ENCODE measurements around the gene HAPLN3.

The HAPLN3 gene

DNA sequence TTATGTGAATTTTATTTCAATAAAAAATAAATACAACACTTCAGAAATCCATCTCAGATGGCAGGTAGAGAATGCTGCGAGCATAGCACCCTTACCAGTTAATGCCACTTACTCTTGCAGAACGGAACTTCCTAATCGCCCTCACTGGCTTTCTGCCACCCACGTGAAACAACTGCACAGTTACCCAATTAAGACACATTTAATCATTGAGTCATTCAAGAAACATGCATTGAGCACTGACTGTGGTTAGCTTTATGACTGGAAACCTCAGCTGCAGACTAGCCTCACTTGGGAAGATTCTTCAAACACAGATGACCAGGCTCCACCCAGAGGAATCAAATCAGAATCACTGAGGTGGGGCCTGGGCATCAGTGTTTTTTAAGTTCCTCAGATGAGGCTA is 23.4 kb upstream of the HAPLN3 start (continued):
- TF ChIP-seq, protein P1, sequence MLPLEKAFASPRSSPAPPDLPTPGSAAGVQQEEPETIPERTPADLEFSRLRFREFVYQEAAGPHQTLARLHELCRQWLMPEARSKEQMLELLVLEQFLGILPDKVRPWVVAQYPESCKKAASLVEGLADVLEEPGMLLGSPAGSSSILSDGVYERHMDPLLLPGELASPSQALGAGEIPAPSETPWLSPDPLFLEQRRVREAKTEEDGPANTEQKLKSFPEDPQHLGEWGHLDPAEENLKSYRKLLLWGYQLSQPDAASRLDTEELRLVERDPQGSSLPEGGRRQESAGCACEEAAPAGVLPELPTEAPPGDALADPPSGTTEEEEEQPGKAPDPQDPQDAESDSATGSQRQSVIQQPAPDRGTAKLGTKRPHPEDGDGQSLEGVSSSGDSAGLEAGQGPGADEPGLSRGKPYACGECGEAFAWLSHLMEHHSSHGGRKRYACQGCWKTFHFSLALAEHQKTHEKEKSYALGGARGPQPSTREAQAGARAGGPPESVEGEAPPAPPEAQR (tag by site-specific recombination; IDR thresholded peaks at IDR 0.05) = no peak
- TF ChIP-seq ZNF324 (tag by site-specific recombination; IDR thresholded peaks at IDR 0.05) (no peak), SCRT2 (tag by site-specific recombination; IDR thresholded peaks at IDR 0.05) (no peak), ZBTB8A (tag by site-specific recombination; IDR thresholded peaks at IDR 0.05) (no peak), OVOL3 (tag by site-specific recombination; IDR thresholded peaks at IDR 0.05) (peak; percentile 99), ZNF302 (tag by site-specific recombination; IDR thresholded peaks at IDR 0.05; ENCODE audit: low read depth) (no peak), ZNF660 (tag by site-specific recombination; IDR thresholded peaks at IDR 0.05) (peak; percentile 97), ZNF600 (tag by site-specific recombination; IDR thresholded peaks at IDR 0.05) (peak; percentile 99), ZNF76 (tag by site-specific recombination; IDR thresholded peaks at IDR 0.05; ENCODE audit: borderline replicate concordance, low read depth) (no peak), WT1 (tag by site-specific recombination; IDR thresholded peaks at IDR 0.05) (peak; percentile 72), ZNF24 (tag by site-specific recombination; IDR thresholded peaks at IDR 0.05) (peak; percentile 90), ZBTB1 (tag by site-specific recombination; IDR thresholded peaks at IDR 0.05) (0 out of 2 replicates have a peak, but pooled peaks have one; percentile 18), ZNF785 (tag by site-specific recombination; IDR thresholded peaks at IDR 0.05) (no peak), ZNF37A (tag by site-specific recombination; IDR thresholded peaks at IDR 0.05) (no peak), ZNF416 (tag by site-specific recombination; IDR thresholded peaks at IDR 0.05) (no peak), ZNF664 (tag by site-specific recombination; IDR thresholded peaks at IDR 0.05) (peak; percentile 66; the same call in 1 of the 2 replicates), ZNF560 (tag by site-specific recombination; IDR thresholded peaks at IDR 0.05; ENCODE audit: borderline replicate concordance) (no peak), BCL11A (tag by site-specific recombination; IDR thresholded peaks at IDR 0.05; ENCODE audit: low read depth) (peak; percentile 75; the same call in 1 of the 2 replicates), ZNF148 (tag by site-specific recombination; IDR thresholded peaks at IDR 0.05; ENCODE audit: borderline replicate concordance) (no peak), ZNF10 (tag by site-specific recombination; IDR thresholded peaks at IDR 0.05) (peak; percentile 76; the same call in 1 of the 2 replicates), ZFP69B (tag by site-specific recombination; IDR thresholded peaks at IDR 0.05) (peak; percentile 79), ZNF658 (tag by site-specific recombination; IDR thresholded peaks at IDR 0.05) (no peak), HOXA7 (CRISPR knock-in tag; IDR thresholded peaks at IDR 0.05; ENCODE audit: borderline replicate concordance) (no peak), ZNF555 (tag by site-specific recombination; conservative IDR thresholded peaks at IDR 0.05) (no peak), ZNF558 (tag by site-specific recombination; IDR thresholded peaks at IDR 0.05) (no peak), SALL2 (tag by site-specific recombination; IDR thresholded peaks at IDR 0.05; ENCODE audit: borderline replicate concordance) (no peak), ZNF561 (tag by site-specific recombination; IDR thresholded peaks at IDR 0.05; ENCODE audit: borderline replicate concordance) (0 out of 2 replicates have a peak, but pooled peaks have one; percentile 22), ZNF677 (tag by site-specific recombination; IDR thresholded peaks at IDR 0.05) (no peak), ZNF146 (tag by site-specific recombination; IDR thresholded peaks at IDR 0.05) (no peak), ZNF404 (tag by site-specific recombination; IDR thresholded peaks at IDR 0.05) (no peak), ZIC2 (tag by site-specific recombination; IDR thresholded peaks at IDR 0.05) (no peak)
- TF ChIP-seq, protein P2, sequence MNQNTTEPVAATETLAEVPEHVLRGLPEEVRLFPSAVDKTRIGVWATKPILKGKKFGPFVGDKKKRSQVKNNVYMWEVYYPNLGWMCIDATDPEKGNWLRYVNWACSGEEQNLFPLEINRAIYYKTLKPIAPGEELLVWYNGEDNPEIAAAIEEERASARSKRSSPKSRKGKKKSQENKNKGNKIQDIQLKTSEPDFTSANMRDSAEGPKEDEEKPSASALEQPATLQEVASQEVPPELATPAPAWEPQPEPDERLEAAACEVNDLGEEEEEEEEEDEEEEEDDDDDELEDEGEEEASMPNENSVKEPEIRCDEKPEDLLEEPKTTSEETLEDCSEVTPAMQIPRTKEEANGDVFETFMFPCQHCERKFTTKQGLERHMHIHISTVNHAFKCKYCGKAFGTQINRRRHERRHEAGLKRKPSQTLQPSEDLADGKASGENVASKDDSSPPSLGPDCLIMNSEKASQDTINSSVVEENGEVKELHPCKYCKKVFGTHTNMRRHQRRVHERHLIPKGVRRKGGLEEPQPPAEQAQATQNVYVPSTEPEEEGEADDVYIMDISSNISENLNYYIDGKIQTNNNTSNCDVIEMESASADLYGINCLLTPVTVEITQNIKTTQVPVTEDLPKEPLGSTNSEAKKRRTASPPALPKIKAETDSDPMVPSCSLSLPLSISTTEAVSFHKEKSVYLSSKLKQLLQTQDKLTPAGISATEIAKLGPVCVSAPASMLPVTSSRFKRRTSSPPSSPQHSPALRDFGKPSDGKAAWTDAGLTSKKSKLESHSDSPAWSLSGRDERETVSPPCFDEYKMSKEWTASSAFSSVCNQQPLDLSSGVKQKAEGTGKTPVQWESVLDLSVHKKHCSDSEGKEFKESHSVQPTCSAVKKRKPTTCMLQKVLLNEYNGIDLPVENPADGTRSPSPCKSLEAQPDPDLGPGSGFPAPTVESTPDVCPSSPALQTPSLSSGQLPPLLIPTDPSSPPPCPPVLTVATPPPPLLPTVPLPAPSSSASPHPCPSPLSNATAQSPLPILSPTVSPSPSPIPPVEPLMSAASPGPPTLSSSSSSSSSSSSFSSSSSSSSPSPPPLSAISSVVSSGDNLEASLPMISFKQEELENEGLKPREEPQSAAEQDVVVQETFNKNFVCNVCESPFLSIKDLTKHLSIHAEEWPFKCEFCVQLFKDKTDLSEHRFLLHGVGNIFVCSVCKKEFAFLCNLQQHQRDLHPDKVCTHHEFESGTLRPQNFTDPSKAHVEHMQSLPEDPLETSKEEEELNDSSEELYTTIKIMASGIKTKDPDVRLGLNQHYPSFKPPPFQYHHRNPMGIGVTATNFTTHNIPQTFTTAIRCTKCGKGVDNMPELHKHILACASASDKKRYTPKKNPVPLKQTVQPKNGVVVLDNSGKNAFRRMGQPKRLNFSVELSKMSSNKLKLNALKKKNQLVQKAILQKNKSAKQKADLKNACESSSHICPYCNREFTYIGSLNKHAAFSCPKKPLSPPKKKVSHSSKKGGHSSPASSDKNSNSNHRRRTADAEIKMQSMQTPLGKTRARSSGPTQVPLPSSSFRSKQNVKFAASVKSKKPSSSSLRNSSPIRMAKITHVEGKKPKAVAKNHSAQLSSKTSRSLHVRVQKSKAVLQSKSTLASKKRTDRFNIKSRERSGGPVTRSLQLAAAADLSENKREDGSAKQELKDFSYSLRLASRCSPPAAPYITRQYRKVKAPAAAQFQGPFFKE (tag by site-specific recombination; IDR thresholded peaks at IDR 0.05; ENCODE audit: borderline replicate concordance) = no peak
- TF ChIP-seq, protein P3, sequence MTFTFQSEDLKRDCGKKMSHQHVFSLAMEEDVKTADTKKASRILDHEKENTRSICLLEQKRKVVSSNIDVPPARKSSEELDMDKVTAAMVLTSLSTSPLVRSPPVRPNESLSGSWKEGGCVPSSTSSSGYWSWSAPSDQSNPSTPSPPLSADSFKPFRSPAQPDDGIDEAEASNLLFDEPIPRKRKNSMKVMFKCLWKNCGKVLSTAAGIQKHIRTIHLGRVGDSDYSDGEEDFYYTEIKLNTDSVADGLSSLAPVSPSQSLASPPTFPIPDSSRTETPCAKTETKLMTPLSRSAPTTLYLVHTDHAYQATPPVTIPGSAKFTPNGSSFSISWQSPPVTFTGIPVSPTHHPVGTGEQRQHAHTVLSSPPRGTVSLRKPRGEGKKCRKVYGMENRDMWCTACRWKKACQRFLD (tag by site-specific recombination; IDR thresholded peaks at IDR 0.05) = no peak
